Activated T-helper 1 cell treated with anti-CD3 and anti-CD28 coated beads, Interleukin-12 subunit alpha, Interleukin-12 subunit beta, Interleukin-2, Interleukin-4 antibody, amounts not matched to agents 30 ng/mL and 10 ng/mL and 1 ng/mL, durations not matched to agents 14 hours and 24 hours and 36 hours (primary cell): ENCODE results near the gene GULP1. TPM values are rescaled to one million over a fixed set of nuclear protein-coding genes. Genes with fewer than 3 reads are reported as not detected.
"Not testable (repeated sequence)": the region's sequence is repeated elsewhere in the genome, so short reads cannot be mapped to it uniquely, and the experiment has no call there.

Experiments
- DNase-seq: peaks from one replicate; pipeline ENCODE4 v3.0.0; 2021; ENCODE audit warnings: low spot score
- H3K27ac Mint-ChIP-seq: one replicate; pipeline ENCODE4 v1.8.0; 2021; ENCODE audit warnings: mild to moderate bottlenecking, mixed read lengths
- H3K27me3 Mint-ChIP-seq: one replicate; pipeline ENCODE4 v1.8.0; 2022; ENCODE audit warnings: mild to moderate bottlenecking, moderate library complexity, mixed read lengths; ENCODE audit not compliant: insufficient read depth
- H3K36me3 Mint-ChIP-seq: one replicate; pipeline ENCODE4 v1.8.0; 2021; ENCODE audit warnings: low read depth, mixed read lengths
- H3K4me1 Mint-ChIP-seq: one replicate; pipeline ENCODE4 v1.8.0; 2021; ENCODE audit warnings: low read depth, mixed read lengths
- H3K4me3 Mint-ChIP-seq: one replicate; pipeline ENCODE4 v1.8.0; 2021; ENCODE audit warnings: mild to moderate bottlenecking, moderate library complexity, mixed read lengths
- H3K9me3 Mint-ChIP-seq: one replicate; pipeline ENCODE4 v1.8.0; 2021; ENCODE audit warnings: mixed read lengths
- intact Hi-C: fragments of 100-400 bp; cut with micrococcal nuclease; formaldehyde crosslinking; loops from one replicate; pipeline ENCODE4 v1.15.1; 2024
- total RNA-seq: library from RNA; stranded (reverse); gene quantifications from 2 replicates; pipeline ENCODE4 v1.2.3, GENCODE V29; 2022

The GULP1 gene
- total RNA-seq, 1 donor from 2014 or later = not detected

DNA sequence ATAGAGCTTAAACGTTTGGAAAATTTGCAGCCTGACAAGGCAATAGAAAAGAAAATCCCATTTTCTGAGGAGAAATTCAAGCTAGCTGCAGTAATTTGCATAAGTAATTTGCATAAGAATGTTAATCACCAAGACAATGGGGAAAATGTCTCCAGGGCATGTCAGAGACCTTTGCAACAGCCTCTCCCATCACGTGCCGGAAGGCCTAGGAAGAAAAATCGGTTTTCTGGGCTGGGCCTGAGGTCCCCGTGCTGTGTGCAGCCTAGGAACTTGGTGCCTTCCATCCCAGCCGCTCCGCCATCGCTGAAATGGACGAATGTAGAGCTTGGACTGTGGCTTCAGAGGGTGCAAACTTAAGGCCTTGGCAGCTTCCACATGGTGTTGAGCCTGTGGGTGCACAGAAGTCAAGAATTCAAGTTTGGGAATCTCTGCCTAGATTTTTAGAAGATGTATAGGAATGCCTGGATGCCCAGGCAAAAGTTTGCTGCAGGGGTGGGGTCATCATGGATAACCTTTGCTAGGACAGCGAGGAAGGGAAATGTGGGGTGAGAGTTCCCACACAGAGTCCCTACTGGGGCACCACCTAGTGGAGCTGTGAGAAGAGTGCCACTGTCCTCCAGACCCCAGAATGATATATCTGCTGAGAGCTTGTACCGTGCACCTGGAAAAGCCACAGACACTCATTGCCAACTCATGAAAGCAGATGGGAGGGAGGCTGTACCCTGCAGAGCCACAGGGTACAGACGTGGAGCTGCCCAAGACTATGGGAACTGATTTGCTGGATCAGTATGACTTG lies 164.6 kb downstream of the GULP1 start:
- H3K36me3 Mint-ChIP-seq = no peaks in the 10 kb centered on the region
- no peaks in the 10 kb centered on the region for H3K27me3 Mint-ChIP-seq
- DNase-seq = no peak
- H3K4me1 Mint-ChIP-seq = no peaks in the 10 kb centered on the region
- no peak overlapping the region for H3K4me3 Mint-ChIP-seq
- H3K27ac Mint-ChIP-seq = no peak overlapping the region
- intact Hi-C loops = no loop called here
- no peaks in the 10 kb centered on the region for H3K9me3 Mint-ChIP-seq

DNA sequence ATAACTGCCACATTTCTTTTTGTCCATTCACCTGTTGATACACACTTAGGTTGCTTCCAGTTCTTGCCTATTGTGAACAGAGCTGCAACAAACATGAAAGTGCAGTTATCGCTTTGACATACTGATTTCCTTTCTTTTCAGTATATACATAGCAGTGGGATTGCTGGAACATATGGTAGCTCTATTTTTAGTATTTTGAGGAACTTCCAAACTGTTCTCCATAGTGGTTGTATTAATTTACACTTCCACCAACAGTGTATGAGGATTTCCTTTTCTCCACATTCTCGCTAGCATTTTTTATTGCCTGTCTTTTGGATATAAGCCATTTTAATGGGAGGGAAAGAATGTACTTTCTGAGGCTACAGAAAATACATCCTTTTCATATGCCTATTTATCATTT lies 167.4 kb downstream of the GULP1 start:
- no peak overlapping the region for H3K4me3 Mint-ChIP-seq
- no peaks in the 10 kb centered on the region for H3K4me1 Mint-ChIP-seq
- intact Hi-C loops = no loop called here
- no peak for DNase-seq
- H3K36me3 Mint-ChIP-seq = no peaks in the 10 kb centered on the region
- no peak overlapping the region for H3K27ac Mint-ChIP-seq
- no peaks in the 10 kb centered on the region for H3K9me3 Mint-ChIP-seq
- no peaks in the 10 kb centered on the region for H3K27me3 Mint-ChIP-seq

DNA sequence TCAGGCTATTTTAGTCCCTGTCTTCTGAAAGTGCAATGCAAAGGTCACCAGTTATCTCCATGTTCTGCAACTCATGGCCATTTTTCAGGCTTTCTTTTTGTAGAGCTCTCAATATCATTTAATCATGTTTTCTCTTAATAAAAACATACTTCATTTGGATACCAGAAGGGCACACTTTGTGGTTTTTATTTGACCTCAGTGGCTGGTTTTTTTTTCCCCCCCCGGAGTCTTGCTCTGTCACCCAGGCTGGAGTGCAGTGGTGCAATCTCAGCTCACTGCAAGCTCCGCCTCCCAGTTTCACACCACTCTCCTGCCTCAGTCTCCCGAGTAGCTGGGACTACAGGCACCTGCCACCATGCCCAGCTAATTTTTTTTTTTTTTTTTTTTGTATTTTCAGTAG lies 174.4 kb downstream of the GULP1 start:
- H3K36me3 Mint-ChIP-seq, H3K4me1 Mint-ChIP-seq, intact Hi-C loops: not testable (repeated sequence)

DNA sequence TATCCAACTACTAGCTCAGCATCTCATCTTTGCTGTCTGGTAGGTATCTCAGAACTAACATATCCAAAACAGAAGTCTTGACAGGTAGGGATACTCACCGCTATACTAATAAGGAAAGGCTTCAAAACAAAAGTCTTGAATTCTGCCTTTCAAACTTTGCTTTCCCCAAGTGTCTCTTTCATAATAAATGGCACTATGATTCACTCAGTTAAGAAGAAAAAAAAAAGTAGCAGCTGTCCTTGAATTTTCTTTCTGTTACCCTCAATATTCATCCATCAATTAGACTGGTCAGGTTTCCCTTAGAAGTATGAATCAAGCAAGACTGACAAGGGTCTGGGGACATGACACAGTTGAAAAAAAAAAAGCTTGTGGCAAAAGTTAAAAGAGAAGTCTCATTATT lies 175.1 kb downstream of the GULP1 start:
- no peaks in the 10 kb centered on the region for H3K36me3 Mint-ChIP-seq
- no peaks in the 10 kb centered on the region for H3K9me3 Mint-ChIP-seq
- intact Hi-C loops = no loop called here
- DNase-seq = no peak
- no peaks in the 10 kb centered on the region for H3K27me3 Mint-ChIP-seq
- no peak overlapping the region for H3K27ac Mint-ChIP-seq
- H3K4me1 Mint-ChIP-seq = no peaks in the 10 kb centered on the region
- no peak overlapping the region for H3K4me3 Mint-ChIP-seq

More for the DNA sequence above, 174.4 kb downstream of the GULP1 start:
- not testable (repeated sequence) for DNase-seq, H3K9me3 Mint-ChIP-seq, H3K27me3 Mint-ChIP-seq, H3K4me3 Mint-ChIP-seq, H3K27ac Mint-ChIP-seq

DNA sequence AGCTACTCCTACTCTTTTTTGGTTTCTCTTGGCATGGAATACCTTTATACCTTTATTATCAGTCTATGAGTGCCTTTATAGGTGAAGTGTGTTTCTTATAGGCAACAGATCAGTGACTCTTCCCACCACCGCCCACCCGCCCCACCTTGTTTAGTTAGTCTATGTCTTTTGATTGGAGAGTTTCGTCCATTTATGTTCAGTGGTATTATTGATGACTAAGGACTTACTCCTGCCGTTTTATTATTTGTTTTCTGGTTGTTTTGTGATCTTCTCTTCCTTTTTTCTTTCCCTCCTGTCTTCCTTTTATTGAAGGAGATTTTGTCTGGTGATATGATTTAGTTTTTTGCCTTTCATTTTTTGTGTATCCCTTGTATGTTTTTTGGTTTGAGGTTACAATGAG lies 179.5 kb downstream of the GULP1 start:
- Mint-ChIP-seq H3K36me3 (no peaks in the 10 kb centered on the region), H3K9me3 (no peaks in the 10 kb centered on the region), H3K27ac (no peak overlapping the region), H3K4me1 (no peaks in the 10 kb centered on the region), H3K27me3 (no peaks in the 10 kb centered on the region), H3K4me3 (no peak overlapping the region)
- intact Hi-C loops = no loop called here
- no peak for DNase-seq

DNA sequence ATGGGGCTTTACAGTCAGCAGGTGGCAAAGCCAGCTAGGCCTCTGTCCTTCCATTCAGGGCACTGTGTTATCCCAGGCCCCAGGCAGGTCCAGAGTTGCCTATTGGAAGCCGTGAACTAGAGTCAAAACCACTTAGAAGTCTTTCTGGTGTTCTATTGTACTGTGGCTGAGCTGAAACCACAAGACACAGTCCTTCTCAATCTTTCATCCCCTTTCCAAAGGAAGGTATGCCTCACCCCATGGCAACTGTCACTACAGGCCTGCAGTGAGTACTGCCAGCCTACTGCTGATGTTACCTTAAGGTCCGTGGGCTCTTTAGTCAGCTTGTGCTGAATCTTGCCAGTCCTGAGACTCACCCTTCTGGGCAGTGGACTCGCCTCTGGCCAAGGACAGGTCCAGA lies 181.6 kb downstream of the GULP1 start:
- no peaks in the 10 kb centered on the region for H3K27me3 Mint-ChIP-seq
- no peaks in the 10 kb centered on the region for H3K4me1 Mint-ChIP-seq
- no peaks in the 10 kb centered on the region for H3K36me3 Mint-ChIP-seq
- no peak overlapping the region for H3K4me3 Mint-ChIP-seq
- no peaks in the 10 kb centered on the region for H3K9me3 Mint-ChIP-seq
- no peak overlapping the region for H3K27ac Mint-ChIP-seq
- intact Hi-C loops = no loop called here
- no peak for DNase-seq

DNA sequence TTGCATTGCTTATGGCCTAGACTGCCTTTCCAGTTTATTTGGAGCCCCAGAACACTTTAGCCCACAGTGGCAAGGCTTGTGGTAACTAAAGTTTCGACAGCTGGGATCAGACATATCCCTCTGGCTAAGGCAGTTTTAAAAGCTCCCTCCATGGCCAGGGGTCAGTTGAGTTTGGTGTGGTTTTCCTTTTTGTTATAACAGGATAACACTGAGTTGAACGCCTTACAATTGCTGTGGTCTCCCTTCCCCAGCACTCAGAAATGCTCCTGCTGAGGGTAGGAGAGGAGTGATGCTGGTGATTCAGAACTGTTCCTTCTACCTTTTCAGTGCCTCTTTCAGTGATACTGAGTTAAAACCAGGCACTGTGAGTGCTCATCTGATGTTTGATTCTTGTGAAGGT lies 182.6 kb downstream of the GULP1 start:
- intact Hi-C loops = no loop called here
- Mint-ChIP-seq H3K4me3 (no peak overlapping the region), H3K27me3 (no peaks in the 10 kb centered on the region), H3K4me1 (no peaks in the 10 kb centered on the region), H3K9me3 (no peaks in the 10 kb centered on the region), H3K27ac (no peak overlapping the region), H3K36me3 (no peaks in the 10 kb centered on the region)
- no peak for DNase-seq

DNA sequence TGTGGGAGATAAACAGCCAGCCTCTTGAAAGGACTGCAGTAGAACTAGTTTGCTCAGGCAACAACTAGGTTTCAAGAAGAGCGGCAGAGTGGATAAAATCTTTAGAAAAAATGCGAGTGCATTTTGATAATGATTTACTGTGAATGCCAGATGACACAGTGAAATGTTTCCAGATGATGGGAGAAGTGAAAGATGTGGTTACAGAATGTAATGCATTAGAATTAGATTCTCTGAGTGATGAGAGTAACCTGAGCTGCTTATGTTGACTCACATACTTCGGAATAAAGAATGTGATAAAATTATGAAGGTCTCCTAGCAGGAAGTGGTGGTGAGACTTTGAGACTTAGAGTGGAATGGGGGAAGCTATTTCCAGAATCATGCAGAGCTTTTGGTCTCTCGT lies 184.3 kb downstream of the GULP1 start:
- H3K36me3 Mint-ChIP-seq = no peaks in the 10 kb centered on the region
- no peak for DNase-seq
- no peak overlapping the region for H3K4me3 Mint-ChIP-seq
- no peaks in the 10 kb centered on the region for H3K4me1 Mint-ChIP-seq
- H3K27me3 Mint-ChIP-seq = no peaks in the 10 kb centered on the region
- intact Hi-C loops = no loop called here
- no peak overlapping the region for H3K27ac Mint-ChIP-seq
- no peaks in the 10 kb centered on the region for H3K9me3 Mint-ChIP-seq

DNA sequence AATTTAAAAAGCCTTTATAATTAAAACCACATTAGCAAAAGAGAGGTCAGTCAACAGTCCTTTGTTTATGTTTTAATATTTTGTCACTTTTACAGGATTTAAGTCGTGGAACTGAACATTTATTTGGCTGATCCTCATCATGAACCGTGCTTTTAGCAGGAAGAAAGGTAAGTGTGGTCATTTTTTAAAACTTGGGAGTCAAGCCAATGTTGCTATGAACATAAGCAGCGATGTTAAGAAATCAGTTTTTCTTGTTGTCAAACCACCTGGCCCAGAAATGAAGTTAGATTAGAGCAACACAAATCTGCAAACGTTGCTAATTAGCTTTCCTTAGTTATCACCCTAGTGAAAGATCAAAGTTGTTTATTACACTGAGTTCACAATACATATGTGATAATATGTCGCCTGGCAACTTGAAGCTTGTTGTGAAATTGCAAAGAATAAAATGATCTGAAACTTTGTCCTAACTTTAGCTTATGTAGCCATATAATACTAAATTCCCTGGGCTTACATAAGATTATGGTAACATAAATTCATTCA lies 186.0 kb downstream of the GULP1 start:
- Mint-ChIP-seq H3K36me3 (no peaks in the 10 kb centered on the region), H3K27ac (no peak overlapping the region), H3K9me3 (no peaks in the 10 kb centered on the region), H3K4me1 (no peaks in the 10 kb centered on the region), H3K4me3 (no peak overlapping the region), H3K27me3 (no peaks in the 10 kb centered on the region)
- DNase-seq = no peak
- intact Hi-C loops = no loop called here

DNA sequence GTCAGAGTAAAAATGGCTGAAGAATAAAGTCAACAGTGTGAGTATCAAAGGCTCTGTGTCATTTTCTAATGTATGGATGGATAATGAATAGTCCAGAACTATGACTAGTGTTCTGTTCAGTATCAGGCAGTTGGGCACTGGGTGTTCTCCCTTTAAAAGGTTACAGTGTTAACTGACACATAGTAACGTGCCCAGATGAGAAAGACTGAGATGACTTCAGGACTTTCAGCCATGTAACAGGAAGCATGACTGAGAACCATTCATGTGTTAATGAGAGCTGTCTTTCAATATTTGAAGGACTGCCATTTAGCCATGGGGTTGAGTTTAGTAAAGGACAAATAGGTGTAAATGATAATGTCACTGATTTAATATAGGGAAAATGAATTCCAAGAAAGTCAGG lies 187.1 kb downstream of the GULP1 start:
- intact Hi-C loops = no loop called here
- Mint-ChIP-seq H3K4me3 (no peak overlapping the region), H3K27ac (no peak overlapping the region), H3K36me3 (no peaks in the 10 kb centered on the region), H3K9me3 (no peaks in the 10 kb centered on the region), H3K27me3 (no peaks in the 10 kb centered on the region), H3K4me1 (no peaks in the 10 kb centered on the region)
- no peak for DNase-seq

DNA sequence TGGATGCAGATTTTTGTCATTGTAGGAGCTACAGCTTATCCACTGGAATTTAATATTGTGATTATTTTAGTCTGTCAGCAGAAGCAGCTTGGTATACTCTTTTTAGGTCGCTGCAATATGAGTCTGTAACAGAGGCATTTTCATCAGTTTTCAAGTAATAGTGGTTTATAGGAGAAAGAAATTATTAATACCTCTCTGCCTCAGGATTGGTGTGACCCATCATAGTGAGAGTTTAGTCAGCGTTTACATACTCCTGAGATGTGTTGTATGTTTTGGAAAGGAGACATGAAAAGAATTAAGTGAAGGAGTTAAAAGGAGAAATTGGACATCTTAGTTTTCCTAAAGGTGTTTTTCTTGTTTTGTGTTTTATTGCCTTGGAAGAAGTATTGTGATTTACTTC lies 189.8 kb downstream of the GULP1 start:
- no peaks in the 10 kb centered on the region for H3K4me1 Mint-ChIP-seq
- H3K27me3 Mint-ChIP-seq = no peaks in the 10 kb centered on the region
- H3K36me3 Mint-ChIP-seq = no peaks in the 10 kb centered on the region
- H3K4me3 Mint-ChIP-seq = no peak overlapping the region
- no peak for DNase-seq
- no peak overlapping the region for H3K27ac Mint-ChIP-seq
- intact Hi-C loops = no loop called here
- no peaks in the 10 kb centered on the region for H3K9me3 Mint-ChIP-seq

DNA sequence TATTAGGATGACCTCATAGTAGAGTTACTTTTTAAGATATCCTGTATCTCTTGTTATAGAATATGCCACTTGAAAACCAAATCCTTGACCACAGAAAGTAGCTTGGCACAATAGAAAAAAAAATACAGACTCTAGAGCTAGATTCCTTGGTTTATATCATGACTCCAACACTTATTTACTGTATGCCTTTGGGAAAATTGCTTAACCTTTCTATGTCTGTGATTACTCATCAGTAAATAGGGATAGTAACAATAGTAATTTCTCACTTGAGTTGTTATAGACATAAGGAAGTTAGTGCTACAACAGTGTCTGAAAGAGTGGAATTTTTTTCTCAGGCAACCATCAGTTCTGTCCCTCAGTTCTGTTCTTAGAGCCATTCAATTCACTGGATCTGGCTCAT lies 193.8 kb downstream of the GULP1 start:
- intact Hi-C loops = no loop called here
- no peaks in the 10 kb centered on the region for H3K27me3 Mint-ChIP-seq
- H3K9me3 Mint-ChIP-seq = no peaks in the 10 kb centered on the region
- no peak for DNase-seq
- no peaks in the 10 kb centered on the region for H3K4me1 Mint-ChIP-seq
- no peaks in the 10 kb centered on the region for H3K36me3 Mint-ChIP-seq
- no peak overlapping the region for H3K4me3 Mint-ChIP-seq
- no peak overlapping the region for H3K27ac Mint-ChIP-seq

DNA sequence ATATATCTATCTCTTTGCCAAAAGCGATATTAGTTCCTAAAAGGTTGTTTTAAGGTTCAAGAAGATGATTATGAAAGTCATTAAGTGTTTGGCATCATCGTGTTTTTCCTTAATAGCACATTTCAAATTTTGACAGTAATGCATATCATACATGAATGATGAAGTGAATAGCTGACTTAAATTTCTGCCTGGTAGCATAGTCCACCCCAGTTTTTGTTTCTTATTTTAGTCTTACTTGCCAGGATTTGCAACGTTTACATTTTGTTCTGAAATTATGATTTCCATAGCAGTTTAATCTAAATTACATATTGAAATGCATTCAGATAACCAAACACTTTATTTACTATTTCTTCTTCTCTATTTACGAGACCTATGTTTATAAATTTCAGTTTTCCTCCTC lies 201.1 kb downstream of the GULP1 start:
- Mint-ChIP-seq H3K27me3 (no peaks in the 10 kb centered on the region), H3K36me3 (no peaks in the 10 kb centered on the region), H3K9me3 (no peaks in the 10 kb centered on the region), H3K4me1 (no peaks in the 10 kb centered on the region), H3K4me3 (no peak overlapping the region), H3K27ac (no peak overlapping the region)
- DNase-seq = no peak
- intact Hi-C loops = no loop called here

DNA sequence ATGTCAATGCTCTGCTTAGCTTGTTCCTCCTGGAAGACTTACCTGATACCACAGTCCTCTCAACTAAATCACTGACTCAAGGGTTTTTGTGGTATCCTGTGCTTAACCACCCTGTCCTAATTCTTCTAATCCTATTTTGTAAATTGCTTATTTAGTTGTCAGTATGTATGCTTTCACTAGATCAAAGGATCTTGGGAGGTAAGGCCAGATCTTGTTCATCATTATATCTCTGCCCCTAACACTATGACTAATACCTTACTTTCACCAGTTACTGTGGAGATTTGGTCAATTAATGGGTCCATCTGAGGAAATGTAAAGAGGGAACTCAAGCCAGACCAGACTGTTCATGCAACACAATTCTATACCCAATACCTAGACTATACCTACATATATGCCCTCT lies 203.2 kb downstream of the GULP1 start:
- Mint-ChIP-seq H3K4me3 (no peak overlapping the region), H3K36me3 (no peaks in the 10 kb centered on the region), H3K9me3 (no peaks in the 10 kb centered on the region), H3K27me3 (no peaks in the 10 kb centered on the region), H3K27ac (no peak overlapping the region), H3K4me1 (no peaks in the 10 kb centered on the region)
- intact Hi-C loops = no loop called here
- no peak for DNase-seq
